22Rv1 (cell line): ENCODE data around the gene GRPEL1.

Experiments used
- CTCF ChIP-seq: fragments of 450-650 bp; IDR thresholded peaks from 2 replicates; pipeline ENCODE4 v1.5.1; 2017; ENCODE audit warnings: mild to moderate bottlenecking
- ZFX ChIP-seq: fragments of 450-650 bp; IDR thresholded peaks from 2 replicates; pipeline ENCODE4 v1.6.1; 2017; ENCODE audit warnings: antibody characterized with exemption, borderline replicate concordance

- TF ChIP-seq CTCF (no peak), ZFX (no peak)
Measured at GRCh38 chr4:7048642-7049041, 19.2 kb downstream of the GRPEL1 start.
